WTC11 (cell line): Measurements from ENCODE around the gene CEP85L. TPM values are rescaled to one million over a fixed set of nuclear protein-coding genes. Genes with fewer than 3 reads are reported as not detected.

Source experiments
- ATAC-seq: fragments of 200-7000 bp; cut with Tn5 transposase; 2 replicates; pipeline ENCODE4 v1.10.0; 2021; ENCODE audit warnings: mild to moderate bottlenecking, moderate library complexity
- CTCF ChIA-PET: fragments of 300-600 bp; sonication (Branson Sonifier 250); formaldehyde crosslinking; loops from one replicate; lab custom pipeline; 2021; ENCODE audit warnings: antibody characterized with exemption; lab: Charles Lee
- POLR2A ChIA-PET: fragments of 350-600 bp; sonication (Branson Sonifier 250); formaldehyde crosslinking; loops from one replicate; lab custom pipeline; 2021; ENCODE audit warnings: antibody characterized with exemption; lab: Charles Lee
- DNase-seq: peaks from one replicate; pipeline ENCODE4 v3.0.0; 2021; ENCODE audit warnings: low spot score
- H3K27ac Mint-ChIP-seq: 2 replicates; pipeline ENCODE4 v1.8.0; 2021; ENCODE audit warnings: mixed read lengths
- H3K27me3 Mint-ChIP-seq: 2 replicates; pipeline ENCODE4 v1.8.0; 2021; ENCODE audit warnings: low read depth, mild to moderate bottlenecking, moderate library complexity, mixed read lengths
- H3K36me3 Mint-ChIP-seq: 2 replicates; pipeline ENCODE4 v1.8.0; 2021; ENCODE audit warnings: mixed read lengths
- H3K4me1 Mint-ChIP-seq: 2 replicates; pipeline ENCODE4 v1.8.0; 2022; ENCODE audit warnings: mixed read lengths
- H3K4me3 Mint-ChIP-seq: 2 replicates; pipeline ENCODE4 v1.8.0; 2021; ENCODE audit warnings: mild to moderate bottlenecking, moderate library complexity, mixed read lengths
- H3K9me3 Mint-ChIP-seq: 2 replicates; pipeline ENCODE4 v1.8.0; 2021; ENCODE audit warnings: mixed read lengths
- E2F1 ChIP-seq: sonication (generic); formaldehyde crosslinking; IDR thresholded peaks from 2 replicates; pipeline ENCODE4 v1.8.0; 2022; ENCODE audit warnings: mild to moderate bottlenecking, missing genetic modification reagents
- E2F4 ChIP-seq: sonication (generic); formaldehyde crosslinking; IDR thresholded peaks from 2 replicates; pipeline ENCODE4 v1.8.1; 2022; ENCODE audit warnings: low read depth, mild to moderate bottlenecking, moderate library complexity, missing genetic modification reagents, borderline replicate concordance
- ELF4 ChIP-seq: sonication (generic); formaldehyde crosslinking; IDR thresholded peaks from 2 replicates; pipeline ENCODE4 v1.8.1; 2022; ENCODE audit warnings: low read depth, mild to moderate bottlenecking, moderate library complexity, missing genetic modification reagents
- ETV6 ChIP-seq: sonication (generic); formaldehyde crosslinking; IDR thresholded peaks from 2 replicates; pipeline ENCODE4 v1.8.1; 2022; ENCODE audit warnings: mild to moderate bottlenecking, missing genetic modification reagents
- FOXP4 ChIP-seq: sonication (generic); formaldehyde crosslinking; IDR thresholded peaks from 2 replicates; pipeline ENCODE4 v1.8.0; 2022; ENCODE audit warnings: mild to moderate bottlenecking, missing genetic modification reagents
- GTF2I ChIP-seq: fragments of 250-450 bp; sonication (Bioruptor Pico); conservative IDR thresholded peaks from 2 replicates; pipeline ENCODE4 v1.4.0; 2021; ENCODE audit warnings: mild to moderate bottlenecking
- IRF2 ChIP-seq: sonication (generic); formaldehyde crosslinking; IDR thresholded peaks from 2 replicates; pipeline ENCODE4 v1.8.0; 2022; ENCODE audit warnings: low read depth, missing genetic modification reagents, borderline replicate concordance
- KAT7 ChIP-seq: sonication (generic); formaldehyde crosslinking; IDR thresholded peaks from 2 replicates; pipeline ENCODE4 v1.8.1; 2023; ENCODE audit warnings: missing genetic modification reagents, mild to moderate bottlenecking, borderline replicate concordance
- MXD4 ChIP-seq: fragments of 250-450 bp; sonication (Bioruptor Pico); IDR thresholded peaks from 2 replicates; pipeline ENCODE4 v1.8.0; 2021; ENCODE audit warnings: mild to moderate bottlenecking, moderate library complexity, borderline replicate concordance
- MYBL2 ChIP-seq: sonication (generic); formaldehyde crosslinking; IDR thresholded peaks from 2 replicates; pipeline ENCODE4 v1.8.1; 2023; ENCODE audit warnings: mild to moderate bottlenecking, moderate library complexity, missing genetic modification reagents
- NFATC4 ChIP-seq: fragments of 250-450 bp; sonication (Bioruptor Pico); IDR thresholded peaks from 2 replicates; pipeline ENCODE4 v1.9.0; 2021; ENCODE audit warnings: mild to moderate bottlenecking
- NFYB ChIP-seq: sonication (generic); formaldehyde crosslinking; conservative IDR thresholded peaks from 2 replicates; pipeline ENCODE4 v1.8.0; 2022; ENCODE audit warnings: low read depth, missing genetic modification reagents
- NR1H2 ChIP-seq: sonication (generic); formaldehyde crosslinking; IDR thresholded peaks from 2 replicates; pipeline ENCODE4 v1.9.0; 2021; ENCODE audit warnings: mild to moderate bottlenecking, moderate library complexity, missing genetic modification reagents
- NR2C2 ChIP-seq: sonication (generic); formaldehyde crosslinking; IDR thresholded peaks from 2 replicates; pipeline ENCODE4 v1.8.0; 2022; ENCODE audit warnings: mild to moderate bottlenecking, missing genetic modification reagents
- NR3C1 ChIP-seq: sonication (generic); formaldehyde crosslinking; conservative IDR thresholded peaks from 2 replicates; pipeline ENCODE4 v1.8.1; 2023; ENCODE audit warnings: low read depth, mild to moderate bottlenecking, missing genetic modification reagents
- PREB ChIP-seq: sonication (generic); formaldehyde crosslinking; IDR thresholded peaks from 2 replicates; pipeline ENCODE4 v1.8.1; 2022; ENCODE audit warnings: mild to moderate bottlenecking, missing genetic modification reagents, moderate library complexity, borderline replicate concordance
- RELA ChIP-seq: sonication (generic); formaldehyde crosslinking; IDR thresholded peaks from 2 replicates; pipeline ENCODE4 v1.8.1; 2022; ENCODE audit warnings: missing genetic modification reagents, mild to moderate bottlenecking, borderline replicate concordance
- STAT6 ChIP-seq: sonication (generic); formaldehyde crosslinking; conservative IDR thresholded peaks from 2 replicates; pipeline ENCODE4 v1.8.1; 2023; ENCODE audit warnings: mild to moderate bottlenecking, low read depth, missing genetic modification reagents, moderate library complexity
- TEAD4 ChIP-seq: sonication (generic); formaldehyde crosslinking; IDR thresholded peaks from 2 replicates; pipeline ENCODE4 v1.8.0; 2022; ENCODE audit warnings: mild to moderate bottlenecking, missing genetic modification reagents
- ZBTB43 ChIP-seq: sonication (generic); formaldehyde crosslinking; IDR thresholded peaks from 2 replicates; pipeline ENCODE4 v1.8.1; 2023; ENCODE audit warnings: mild to moderate bottlenecking, missing genetic modification reagents
- ZMAT4 ChIP-seq: fragments of 250-450 bp; sonication (Bioruptor Pico); IDR thresholded peaks from 2 replicates; pipeline ENCODE4 v1.9.0; 2021; ENCODE audit warnings: mild to moderate bottlenecking
- total RNA-seq: library from RNA; stranded (reverse); gene quantifications from 3 replicates; pipeline ENCODE4 v1.2.3, GENCODE V29; 2021

The CEP85L gene
- total RNA-seq, 1 experiment from 2014 or later: 32.5 TPM

GRCh38 chr6:118665011-118665410 lies 13.6 kb upstream of the CEP85L start:
- ATAC-seq (no peak), DNase-seq (no peak)
- no peaks in the 10 kb centered on the region for H3K4me1 Mint-ChIP-seq
- H3K27ac Mint-ChIP-seq: no peak overlapping the region
- no peaks in the 10 kb centered on the region for H3K36me3 Mint-ChIP-seq
- H3K9me3 Mint-ChIP-seq: no peaks in the 10 kb centered on the region
- no peak for TF ChIP-seq MYBL2 (CRISPR knock-in tag)
- no peak for TF ChIP-seq ZMAT4
- TF ChIP-seq NFATC4 (CRISPR knock-in tag): no peak
- no peak for TF ChIP-seq STAT6 (CRISPR knock-in tag)
- TF ChIP-seq E2F1 (CRISPR knock-in tag): no peak
- TF ChIP-seq TEAD4 (CRISPR knock-in tag): no peak
- no peak for TF ChIP-seq ZBTB43
- no peak for TF ChIP-seq IRF2 (CRISPR knock-in tag)
- no peak for TF ChIP-seq GTF2I
- TF ChIP-seq ETV6 (CRISPR knock-in tag): no peak
- TF ChIP-seq FOXP4 (CRISPR knock-in tag): no peak
- TF ChIP-seq KAT7 (CRISPR knock-in tag): no peak
- no peaks in the 10 kb centered on the region for H3K27me3 Mint-ChIP-seq
- no peak overlapping the region for H3K4me3 Mint-ChIP-seq
- ChIA-PET POLR2A (no interaction called here), CTCF (no interaction called here)

- CTCF ChIA-PET: no interaction called here
- ATAC-seq: no peak
- no peaks in the 10 kb centered on the region for H3K4me1 Mint-ChIP-seq
- no peaks in the 10 kb centered on the region for H3K9me3 Mint-ChIP-seq
- POLR2A ChIA-PET: no interaction called here
- no peak overlapping the region for H3K27ac Mint-ChIP-seq
- H3K4me3 Mint-ChIP-seq: no peak overlapping the region
- no peak for TF ChIP-seq NR2C2 (CRISPR knock-in tag)
- no peak for TF ChIP-seq MXD4
- TF ChIP-seq ETV6 (CRISPR knock-in tag): no peak
- no peak for TF ChIP-seq NR1H2 (CRISPR knock-in tag)
- TF ChIP-seq FOXP4 (CRISPR knock-in tag): no peak
- no peak for TF ChIP-seq E2F4 (CRISPR knock-in tag)
- no peak for TF ChIP-seq PREB (CRISPR knock-in tag)
- no peak for TF ChIP-seq RELA
- TF ChIP-seq ELF4 (CRISPR knock-in tag): no peak
- no peak for TF ChIP-seq NR3C1
- no peak for TF ChIP-seq NFYB (CRISPR knock-in tag)
- no peak for DNase-seq
- no peaks in the 10 kb centered on the region for H3K36me3 Mint-ChIP-seq
- H3K27me3 Mint-ChIP-seq: no peaks in the 10 kb centered on the region
Observed at GRCh38 chr6:118663993-118664985, 12.9 kb upstream of the CEP85L start.
